ENCODE data around the gene CFDP1. TPM values are rescaled to one million over a fixed set of nuclear protein-coding genes. Genes with fewer than 3 reads are reported as not detected.

Gene CFDP1
- total and polyA plus RNA-seq, 2 of the 13 experiments (the other 11 are each of a cell fraction or from before 2014, with no cell fraction given), result 78.6 to 153 TPM

- TF ChIP-seq ADNP (CRISPR knock-in tag; IDR thresholded peaks at IDR 0.05) (peak; percentile 73; the same call in 1 of the 2 replicates), HNRNPL (IDR thresholded peaks at IDR 0.05; ENCODE audit: low read depth, low read length) (peak; percentile 97), ZNF430 (CRISPR knock-in tag; IDR thresholded peaks at IDR 0.05) (peak; percentile 90; the same call in 1 of the 2 replicates), ELF4 (CRISPR knock-in tag; IDR thresholded peaks at IDR 0.05; ENCODE audit: borderline replicate concordance) (no peak), THAP8 (CRISPR knock-in tag; IDR thresholded peaks at IDR 0.05; ENCODE audit: borderline replicate concordance) (no peak), ZNF232 (CRISPR knock-in tag; IDR thresholded peaks at IDR 0.05; ENCODE audit: borderline replicate concordance) (peak; percentile 87; the same call in 1 of the 2 replicates), FOXP1 (IDR thresholded peaks at IDR 0.05) (no peak), FOXP1 (CRISPR knock-in tag; IDR thresholded peaks at IDR 0.05) (no peak), KLF11 (CRISPR knock-in tag; IDR thresholded peaks at IDR 0.05) (no peak), MED1 (CRISPR knock-in tag; IDR thresholded peaks at IDR 0.05) (peak; percentile 63; the same call in 1 of the 2 replicates), SRSF9 (IDR thresholded peaks at IDR 0.05; ENCODE audit: borderline replicate concordance, insufficient read depth, low read depth, low read length, poor library complexity, severe bottlenecking) (no peak), ZNF850 (CRISPR knock-in tag; conservative IDR thresholded peaks at IDR 0.05) (no peak), GATA4 (IDR thresholded peaks at IDR 0.05; ENCODE audit: borderline replicate concordance, low read depth) (no peak), ZMAT3 (CRISPR knock-in tag; conservative IDR thresholded peaks at IDR 0.05) (peak; percentile 71), ISL2 (CRISPR knock-in tag; IDR thresholded peaks at IDR 0.05) (peak; percentile 61), FOXA3 (CRISPR knock-in tag; IDR thresholded peaks at IDR 0.05) (peak; percentile 50), AGO1 (IDR thresholded peaks at IDR 0.05; ENCODE audit: low read depth, low read length, poor library complexity, severe bottlenecking) (no peak), GPBP1L1 (CRISPR knock-in tag; IDR thresholded peaks at IDR 0.05) (no peak), ZSCAN22 (CRISPR knock-in tag; IDR thresholded peaks at IDR 0.05) (peak; percentile 60; the same call in 1 of the 2 replicates), ZNF225 (CRISPR knock-in tag; IDR thresholded peaks at IDR 0.05) (0 out of 2 replicates have a peak, but pooled peaks have one; percentile 10)
- TF ChIP-seq, protein P1, sequence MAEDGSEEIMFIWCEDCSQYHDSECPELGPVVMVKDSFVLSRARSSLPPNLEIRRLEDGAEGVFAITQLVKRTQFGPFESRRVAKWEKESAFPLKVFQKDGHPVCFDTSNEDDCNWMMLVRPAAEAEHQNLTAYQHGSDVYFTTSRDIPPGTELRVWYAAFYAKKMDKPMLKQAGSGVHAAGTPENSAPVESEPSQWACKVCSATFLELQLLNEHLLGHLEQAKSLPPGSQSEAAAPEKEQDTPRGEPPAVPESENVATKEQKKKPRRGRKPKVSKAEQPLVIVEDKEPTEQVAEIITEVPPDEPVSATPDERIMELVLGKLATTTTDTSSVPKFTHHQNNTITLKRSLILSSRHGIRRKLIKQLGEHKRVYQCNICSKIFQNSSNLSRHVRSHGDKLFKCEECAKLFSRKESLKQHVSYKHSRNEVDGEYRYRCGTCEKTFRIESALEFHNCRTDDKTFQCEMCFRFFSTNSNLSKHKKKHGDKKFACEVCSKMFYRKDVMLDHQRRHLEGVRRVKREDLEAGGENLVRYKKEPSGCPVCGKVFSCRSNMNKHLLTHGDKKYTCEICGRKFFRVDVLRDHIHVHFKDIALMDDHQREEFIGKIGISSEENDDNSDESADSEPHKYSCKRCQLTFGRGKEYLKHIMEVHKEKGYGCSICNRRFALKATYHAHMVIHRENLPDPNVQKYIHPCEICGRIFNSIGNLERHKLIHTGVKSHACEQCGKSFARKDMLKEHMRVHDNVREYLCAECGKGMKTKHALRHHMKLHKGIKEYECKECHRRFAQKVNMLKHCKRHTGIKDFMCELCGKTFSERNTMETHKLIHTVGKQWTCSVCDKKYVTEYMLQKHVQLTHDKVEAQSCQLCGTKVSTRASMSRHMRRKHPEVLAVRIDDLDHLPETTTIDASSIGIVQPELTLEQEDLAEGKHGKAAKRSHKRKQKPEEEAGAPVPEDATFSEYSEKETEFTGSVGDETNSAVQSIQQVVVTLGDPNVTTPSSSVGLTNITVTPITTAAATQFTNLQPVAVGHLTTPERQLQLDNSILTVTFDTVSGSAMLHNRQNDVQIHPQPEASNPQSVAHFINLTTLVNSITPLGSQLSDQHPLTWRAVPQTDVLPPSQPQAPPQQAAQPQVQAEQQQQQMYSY (CRISPR knock-in tag; IDR thresholded peaks at IDR 0.05), result no peak
- TF ChIP-seq, protein P2, sequence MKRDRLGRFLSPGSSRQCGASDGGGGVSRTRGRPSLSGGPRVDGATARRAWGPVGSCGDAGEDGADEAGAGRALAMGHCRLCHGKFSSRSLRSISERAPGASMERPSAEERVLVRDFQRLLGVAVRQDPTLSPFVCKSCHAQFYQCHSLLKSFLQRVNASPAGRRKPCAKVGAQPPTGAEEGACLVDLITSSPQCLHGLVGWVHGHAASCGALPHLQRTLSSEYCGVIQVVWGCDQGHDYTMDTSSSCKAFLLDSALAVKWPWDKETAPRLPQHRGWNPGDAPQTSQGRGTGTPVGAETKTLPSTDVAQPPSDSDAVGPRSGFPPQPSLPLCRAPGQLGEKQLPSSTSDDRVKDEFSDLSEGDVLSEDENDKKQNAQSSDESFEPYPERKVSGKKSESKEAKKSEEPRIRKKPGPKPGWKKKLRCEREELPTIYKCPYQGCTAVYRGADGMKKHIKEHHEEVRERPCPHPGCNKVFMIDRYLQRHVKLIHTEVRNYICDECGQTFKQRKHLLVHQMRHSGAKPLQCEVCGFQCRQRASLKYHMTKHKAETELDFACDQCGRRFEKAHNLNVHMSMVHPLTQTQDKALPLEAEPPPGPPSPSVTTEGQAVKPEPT (CRISPR knock-in tag; IDR thresholded peaks at IDR 0.05; ENCODE audit: low read depth), result peak; percentile 72; the same call in 1 of the 2 replicates
These were observed 167.2 kb downstream of the CFDP1 start (continued) for GRCh38 chr16:75265911-75266701.

Data from HepG2 (cell line).